GM21367 (cell line): ENCODE data around the gene FXR1.
"Not testable (repeated sequence)": the region's sequence is repeated elsewhere in the genome, so short reads cannot be mapped to it uniquely, and the experiment has no call there.

ENCODE experiments used
- ATAC-seq: cut with Tn5 transposase; IDR thresholded peaks from one replicate; pipeline ENCODE4 v1.9.1; 2021; ENCODE audit not compliant: unreplicated experiment

Gene FXR1

DNA sequence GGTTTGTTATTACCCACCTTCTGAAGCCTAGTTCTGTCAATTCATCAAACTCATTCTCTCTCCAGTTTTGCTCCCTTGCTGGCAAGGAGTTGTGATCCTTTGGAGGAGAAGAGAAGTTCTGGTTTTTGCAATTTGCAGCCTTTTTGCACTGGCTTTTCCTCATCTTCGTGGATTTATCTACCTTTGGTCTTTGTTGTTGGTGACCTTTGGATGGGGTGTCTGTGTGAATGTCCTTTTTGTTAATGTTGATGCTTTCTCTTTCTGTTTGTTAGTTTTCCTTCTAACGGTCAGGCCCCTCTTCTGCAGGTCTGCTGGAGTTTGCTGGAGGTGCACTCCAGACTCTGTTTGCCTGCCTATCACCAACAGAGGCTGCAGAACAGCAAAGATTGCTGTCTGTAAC lies 91.0 kb downstream of the FXR1 start:
- not testable (repeated sequence) for ATAC-seq

DNA sequence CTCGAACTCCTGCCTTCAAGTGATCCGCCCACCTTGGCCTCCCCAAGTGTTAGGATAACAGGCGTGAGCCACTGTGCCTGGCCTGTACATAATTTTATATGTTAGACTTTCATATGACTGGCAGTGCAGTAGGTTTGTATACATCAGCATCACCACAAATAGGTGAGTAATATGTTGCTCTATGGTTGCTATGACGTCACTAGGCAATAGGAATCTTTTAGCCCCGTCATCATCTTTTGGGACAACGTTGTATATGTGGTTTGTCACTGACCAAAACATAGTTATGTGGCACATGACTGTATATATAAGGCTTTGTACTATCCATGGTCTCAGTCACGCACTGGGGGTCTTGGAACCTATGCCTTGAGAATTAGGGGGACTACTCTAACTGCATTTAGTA lies 94.1 kb downstream of the FXR1 start:
- ATAC-seq = no peak

DNA sequence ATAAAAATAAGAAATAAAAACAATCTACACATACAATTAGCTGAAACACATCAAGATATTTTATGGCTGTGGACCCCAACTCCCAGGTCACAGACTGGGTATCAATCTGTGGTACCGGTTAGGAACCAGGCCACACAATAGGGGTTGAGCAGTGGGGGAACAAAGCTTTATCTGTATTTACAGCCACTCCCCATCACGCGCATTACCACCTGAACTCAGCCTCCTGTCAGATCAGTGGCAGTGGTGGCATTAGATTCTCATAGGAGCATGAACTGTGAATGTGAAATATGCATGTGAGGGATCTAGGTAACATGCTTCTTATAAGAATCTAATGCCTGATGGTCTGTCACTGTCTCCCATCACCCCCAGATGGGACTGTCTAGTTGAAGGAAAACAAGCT lies 94.8 kb downstream of the FXR1 start:
- no peak for ATAC-seq

GRCh38 chr3:181008796-181009195 lies 96.3 kb downstream of the FXR1 start:
- ATAC-seq = no peak

GRCh38 chr3:181009225-181009624 lies 96.8 kb downstream of the FXR1 start:
- no peak for ATAC-seq

DNA sequence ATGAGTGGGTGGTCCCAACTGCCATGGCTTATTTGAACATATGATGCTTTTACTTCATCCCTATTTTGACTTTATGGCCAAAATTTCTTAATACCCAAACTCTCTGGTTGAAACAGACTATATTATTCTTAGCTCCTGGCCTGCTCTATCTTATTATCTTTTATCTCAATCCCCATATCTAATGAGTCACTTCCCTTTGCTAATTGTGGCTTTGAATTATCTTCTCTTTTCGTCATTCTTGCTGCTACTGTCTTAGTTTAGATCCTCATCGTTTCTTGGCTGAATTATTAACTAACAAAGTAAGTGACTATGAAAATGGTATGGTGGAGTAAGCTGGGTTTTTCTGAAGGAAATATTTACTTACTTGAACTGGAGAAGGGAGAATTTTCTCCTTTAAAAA lies 105.2 kb downstream of the FXR1 start:
- no peak for ATAC-seq

DNA sequence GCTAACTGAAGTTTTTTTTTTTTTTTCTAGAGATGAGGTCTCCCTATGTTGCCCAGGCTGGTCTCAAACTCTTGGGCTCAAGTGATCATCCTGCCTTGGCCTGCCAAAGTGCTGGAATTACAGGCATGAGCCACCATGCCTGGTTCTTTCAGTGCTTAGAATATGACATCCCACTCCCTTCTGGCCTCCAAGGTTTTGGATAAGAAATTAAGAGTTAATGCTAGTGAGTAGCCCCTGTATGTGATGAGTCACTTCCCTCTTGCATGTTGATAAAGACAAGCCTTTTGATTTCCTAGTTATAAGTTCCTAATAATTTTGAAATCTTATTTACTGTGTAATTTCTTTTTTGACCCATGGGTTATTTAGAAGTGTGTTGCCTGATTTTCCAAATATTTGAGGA lies 112.7 kb downstream of the FXR1 start:
- ATAC-seq = no peak

DNA sequence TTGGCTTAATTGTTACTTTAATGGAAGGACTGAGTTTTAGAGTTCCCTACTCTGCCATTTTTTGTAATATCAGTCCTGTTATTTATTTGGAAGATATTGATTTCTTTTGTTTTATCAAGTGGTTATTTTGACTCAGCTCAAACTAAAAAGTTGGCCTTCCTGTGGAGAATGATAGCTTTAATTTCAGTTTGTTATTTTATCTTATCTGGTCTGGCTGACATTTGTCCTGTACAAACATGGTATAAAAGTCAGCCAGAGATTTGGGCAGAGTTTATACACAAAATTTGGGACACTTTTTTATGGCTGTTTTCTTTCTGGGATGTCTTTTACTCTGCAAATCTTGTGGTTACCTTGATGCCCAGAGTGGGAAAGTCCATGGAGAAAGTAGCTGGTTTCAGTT lies 118.5 kb downstream of the FXR1 start:
- no peak for ATAC-seq
